ENCODE measurements around the gene NSUN4. TPM values are rescaled to one million over a fixed set of nuclear protein-coding genes. Genes with fewer than 3 reads are reported as not detected.
A peak's percentile ranks its signal among the peaks of the same experiment; 100 is the strongest.
"Not testable (repeated sequence)": the region's sequence is repeated elsewhere in the genome, so short reads cannot be mapped to it uniquely, and the experiment has no call there.

NSUN4 gene
- total and polyA plus RNA-seq, 8 donors, result 8.1 to 16.4 (median 10.4) TPM

DNA sequence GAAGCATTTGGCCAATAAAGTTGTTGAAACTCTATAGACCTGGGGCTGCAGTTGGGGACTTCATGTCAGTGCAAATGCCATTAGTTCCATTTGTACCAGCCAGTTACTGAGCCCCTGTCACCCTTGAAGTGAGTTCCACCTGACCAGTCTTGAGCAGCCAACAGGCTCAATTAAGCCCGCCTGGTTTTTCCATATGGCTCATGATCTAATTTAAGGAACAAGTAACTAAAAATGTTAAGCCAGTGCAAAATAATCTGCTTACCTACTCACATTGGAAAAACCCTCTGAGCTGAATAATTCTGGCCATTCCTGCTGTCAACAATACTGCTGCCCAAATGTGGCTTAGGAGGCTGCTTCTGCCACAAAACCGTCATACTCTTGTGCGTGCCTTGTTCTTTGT lies 21.6 kb downstream of the NSUN4 start:
- 94 to 95% methylated on average over 3 of the region's 3 CpGs for WGBS, 2 donors
- no peak for ATAC-seq
- Histone ChIP-seq H3K27me3 (no peaks in the 10 kb centered on the region), H3K36me3 (peaks cover 0 to 31% (median 8%) of the 10 kb centered on the region in 3 donors), H3K9me3 (no peaks in the 10 kb centered on the region), H3K4me3 (no peak overlapping the region), H3K27ac (no peak overlapping the region), H3K4me1 (no peaks in the 10 kb centered on the region)
- intact Hi-C loops (cut with DNase I), result no loop called here
- TF ChIP-seq, protein P1, sequence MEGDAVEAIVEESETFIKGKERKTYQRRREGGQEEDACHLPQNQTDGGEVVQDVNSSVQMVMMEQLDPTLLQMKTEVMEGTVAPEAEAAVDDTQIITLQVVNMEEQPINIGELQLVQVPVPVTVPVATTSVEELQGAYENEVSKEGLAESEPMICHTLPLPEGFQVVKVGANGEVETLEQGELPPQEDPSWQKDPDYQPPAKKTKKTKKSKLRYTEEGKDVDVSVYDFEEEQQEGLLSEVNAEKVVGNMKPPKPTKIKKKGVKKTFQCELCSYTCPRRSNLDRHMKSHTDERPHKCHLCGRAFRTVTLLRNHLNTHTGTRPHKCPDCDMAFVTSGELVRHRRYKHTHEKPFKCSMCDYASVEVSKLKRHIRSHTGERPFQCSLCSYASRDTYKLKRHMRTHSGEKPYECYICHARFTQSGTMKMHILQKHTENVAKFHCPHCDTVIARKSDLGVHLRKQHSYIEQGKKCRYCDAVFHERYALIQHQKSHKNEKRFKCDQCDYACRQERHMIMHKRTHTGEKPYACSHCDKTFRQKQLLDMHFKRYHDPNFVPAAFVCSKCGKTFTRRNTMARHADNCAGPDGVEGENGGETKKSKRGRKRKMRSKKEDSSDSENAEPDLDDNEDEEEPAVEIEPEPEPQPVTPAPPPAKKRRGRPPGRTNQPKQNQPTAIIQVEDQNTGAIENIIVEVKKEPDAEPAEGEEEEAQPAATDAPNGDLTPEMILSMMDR (IDR thresholded peaks at IDR 0.05), result no peak
- FAIRE-seq, result no peak
- no peak for DNase-seq

DNA sequence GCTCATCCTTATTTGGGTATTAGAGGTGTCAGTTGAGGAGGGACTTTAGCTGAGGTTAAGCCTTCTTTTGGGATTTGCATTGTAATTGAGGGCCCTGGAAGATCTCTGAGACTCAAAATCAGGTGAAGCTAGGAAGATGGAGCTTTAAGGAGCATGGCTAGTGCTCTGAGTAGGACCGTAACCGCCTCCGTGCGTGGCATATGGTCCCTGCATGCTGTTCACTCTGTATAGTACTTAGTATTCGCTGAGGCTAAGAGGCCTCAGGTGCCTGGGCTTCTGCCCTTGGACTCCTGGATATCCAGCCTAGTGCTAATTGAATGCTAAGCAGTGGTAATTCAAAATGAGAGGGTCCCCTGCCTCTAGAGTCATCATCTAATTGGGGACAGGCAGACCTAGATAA lies 22.5 kb downstream of the NSUN4 start:
- WGBS, 2 donors, result 97 to 98% methylated on average over 5 of the region's 5 CpGs
- Histone ChIP-seq H3K4me1 (no peaks in the 10 kb centered on the region), H3K9me3 (no peaks in the 10 kb centered on the region), H3K27ac (no peak overlapping the region), H3K36me3 (peaks cover 0 to 31% (median 8%) of the 10 kb centered on the region in 3 donors), H3K27me3 (no peaks in the 10 kb centered on the region), H3K4me3 (no peak overlapping the region)
- no peak for DNase-seq
- no peak for ATAC-seq
- FAIRE-seq, result no peak
- intact Hi-C loops (cut with DNase I), result no loop called here
- TF ChIP-seq, protein P1 (IDR thresholded peaks at IDR 0.05), result no peak

DNA sequence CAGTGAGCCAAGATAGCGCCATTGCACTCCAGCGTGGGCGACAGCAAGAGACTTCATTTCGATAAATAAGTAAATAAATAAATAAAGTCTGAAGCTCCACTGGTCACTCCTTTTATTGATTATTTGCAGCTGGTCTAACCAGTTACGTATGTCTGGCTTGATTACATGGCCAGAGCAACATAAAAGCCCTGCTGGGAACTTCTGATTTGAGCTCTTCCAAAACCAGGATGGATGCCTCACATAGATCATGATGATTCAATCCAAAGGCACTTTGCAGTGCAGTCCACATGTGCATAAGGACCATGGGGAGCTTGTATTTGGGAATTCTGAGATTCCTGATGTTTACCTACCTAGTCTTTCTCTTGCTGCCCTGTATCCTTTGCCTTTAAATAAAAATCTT lies 24.0 kb downstream of the NSUN4 start:
- TF ChIP-seq, protein P1 (IDR thresholded peaks at IDR 0.05), result no peak
- Histone ChIP-seq H3K36me3 (peaks cover 0 to 31% (median 8%) of the 10 kb centered on the region in 3 donors), H3K27me3 (no peaks in the 10 kb centered on the region), H3K9me3 (no peaks in the 10 kb centered on the region), H3K27ac (no peak overlapping the region), H3K4me3 (no peak overlapping the region), H3K4me1 (no peaks in the 10 kb centered on the region)
- FAIRE-seq, result no peak
- intact Hi-C loops (cut with DNase I), result no loop called here
- peak; percentile 16 to 58 (median 58) for ATAC-seq
- DNase-seq, result no peak
- WGBS, 2 donors, result 22 to 28% methylated on average over 5 of the region's 5 CpGs

DNA sequence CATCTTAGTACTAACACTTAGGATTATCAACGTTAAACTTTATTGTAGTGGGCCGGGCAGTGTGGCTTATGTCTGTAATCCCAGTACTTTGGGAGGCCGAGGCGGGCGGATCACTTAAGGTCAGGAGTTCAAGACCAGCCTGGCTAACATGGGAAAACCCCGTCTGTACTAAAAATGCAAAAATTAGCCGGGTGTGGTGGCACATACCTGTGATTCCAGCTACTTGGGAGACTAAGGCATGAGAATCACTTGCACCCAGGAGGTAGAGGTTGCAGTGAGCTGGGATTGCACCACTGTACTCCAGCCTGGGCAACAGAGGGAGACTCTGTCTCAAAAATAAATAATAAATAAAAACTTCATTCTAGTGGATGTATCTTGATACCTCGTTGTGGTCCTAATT lies 25.2 kb downstream of the NSUN4 start:
- H3K9me3 ChIP-seq; H3K27me3 ChIP-seq; DNase-seq; H3K27ac ChIP-seq; H3K4me1 ChIP-seq; intact Hi-C loops (cut with DNase I); H3K4me3 ChIP-seq; FAIRE-seq; ATAC-seq: not testable (repeated sequence)
- 93 to 94% methylated on average over 8 of the region's 8 CpGs for WGBS, 2 donors
- H3K36me3 ChIP-seq, result peaks cover 0 to 25% (median 8%) of the 10 kb centered on the region in 3 donors

DNA sequence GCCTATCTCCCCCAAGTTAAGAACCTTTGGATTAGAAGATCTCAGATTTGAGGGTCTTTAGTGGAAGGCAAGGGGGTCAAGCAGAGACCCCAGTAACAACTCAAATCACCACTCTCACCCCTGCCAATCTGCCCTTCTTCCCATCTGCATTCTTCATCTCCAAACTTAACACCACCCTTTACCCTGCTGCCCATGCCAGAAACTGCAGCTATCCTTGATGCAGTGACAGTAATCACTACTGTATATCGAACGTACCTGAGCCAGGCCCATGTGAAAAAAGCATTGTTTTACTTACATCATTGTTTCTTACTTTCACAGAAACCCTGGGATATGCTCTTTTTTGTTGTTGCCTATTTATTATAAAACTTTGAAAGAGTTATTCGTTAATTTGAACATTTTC lies 26.5 kb downstream of the NSUN4 start:
- 79 to 83% methylated on average over 3 of the region's 3 CpGs for WGBS, 2 donors
- no peak for ATAC-seq

DNA sequence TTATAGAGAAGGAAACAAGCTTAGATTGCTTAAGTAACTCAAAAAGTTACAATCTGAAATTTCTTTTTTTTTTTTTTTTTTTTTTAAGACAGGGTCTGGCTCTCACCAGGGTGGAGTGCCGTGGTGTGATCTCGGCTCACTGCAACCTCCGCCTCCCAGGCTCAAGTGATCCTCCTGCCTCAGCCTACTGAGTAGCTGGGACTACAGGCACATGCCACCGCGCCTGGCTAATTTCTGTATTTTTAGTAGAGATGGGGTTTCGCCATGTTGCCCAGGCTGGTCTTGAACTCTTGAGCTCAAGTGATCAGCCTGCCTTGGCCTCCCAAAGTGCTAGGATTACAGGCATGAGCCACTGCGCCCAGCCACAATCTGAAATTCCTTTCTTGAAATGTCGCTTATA lies 27.1 kb downstream of the NSUN4 start:
- H3K27ac ChIP-seq; ATAC-seq; DNase-seq; intact Hi-C loops (cut with DNase I); H3K36me3 ChIP-seq; H3K4me3 ChIP-seq; H3K4me1 ChIP-seq; FAIRE-seq; H3K9me3 ChIP-seq; H3K27me3 ChIP-seq: not testable (repeated sequence)
- 97 to 98% methylated on average over 8 of the region's 8 CpGs for WGBS, 2 donors

More for the DNA sequence above, 26.5 kb downstream of the NSUN4 start:
- DNase-seq (no peak), FAIRE-seq (no peak)
- Histone ChIP-seq H3K36me3 (peaks cover 0 to 13% (median 8%) of the 10 kb centered on the region in 3 donors), H3K27me3 (no peaks in the 10 kb centered on the region), H3K4me1 (peaks cover 0 to 7% (median 0%) of the 10 kb centered on the region in 3 donors), H3K9me3 (no peaks in the 10 kb centered on the region), H3K27ac (no peak overlapping the region), H3K4me3 (no peak overlapping the region)
- TF ChIP-seq, protein P1 (IDR thresholded peaks at IDR 0.05), result no peak
- intact Hi-C loops (cut with DNase I), result no loop called here
